GM18858 (cell line): Measurements from ENCODE around the gene SCGB1A1.

ENCODE experiments used
- ATAC-seq: cut with Tn5 transposase; IDR thresholded peaks from one replicate; pipeline ENCODE4 v1.9.1; 2021; ENCODE audit not compliant: unreplicated experiment

Gene SCGB1A1

GRCh38 chr11:62420882-62421281, 2.0 kb downstream of the SCGB1A1 start:
- ATAC-seq, result no peak

GRCh38 chr11:62421996-62422395, 3.2 kb downstream of the SCGB1A1 start:
- no peak for ATAC-seq

GRCh38 chr11:62423012-62423411, 4.2 kb downstream of the SCGB1A1 start:
- no peak for ATAC-seq

GRCh38 chr11:62427630-62428233, 8.9 kb downstream of the SCGB1A1 start:
- ATAC-seq, result no peak

GRCh38 chr11:62428871-62429560, 10.2 kb downstream of the SCGB1A1 start:
- ATAC-seq, result no peak

GRCh38 chr11:62430425-62430824, 11.6 kb downstream of the SCGB1A1 start:
- ATAC-seq, result no peak

GRCh38 chr11:62431171-62431901, 12.5 kb downstream of the SCGB1A1 start:
- no peak for ATAC-seq

GRCh38 chr11:62432695-62433094, 13.9 kb downstream of the SCGB1A1 start:
- no peak for ATAC-seq

- no peak for ATAC-seq
Measured at GRCh38 chr11:62433141-62433903, 14.5 kb downstream of the SCGB1A1 start.

- ATAC-seq, result no peak
Measured at GRCh38 chr11:62433904-62434276, 15.1 kb downstream of the SCGB1A1 start.

- ATAC-seq, result no peak
Measured at GRCh38 chr11:62435846-62436660, 17.2 kb downstream of the SCGB1A1 start.

GRCh38 chr11:62437616-62438015, 18.8 kb downstream of the SCGB1A1 start:
- no peak for ATAC-seq

GRCh38 chr11:62438641-62439040, 19.8 kb downstream of the SCGB1A1 start:
- ATAC-seq, result no peak

- no peak for ATAC-seq
Measured at GRCh38 chr11:62439785-62440602, 21.2 kb downstream of the SCGB1A1 start.

GRCh38 chr11:62443390-62444235, 24.8 kb downstream of the SCGB1A1 start:
- no peak for ATAC-seq

GRCh38 chr11:62444236-62444833, 25.5 kb downstream of the SCGB1A1 start:
- ATAC-seq, result no peak

GRCh38 chr11:62444835-62445234, 26.0 kb downstream of the SCGB1A1 start:
- ATAC-seq, result no peak

- no peak for ATAC-seq
Measured at GRCh38 chr11:62445314-62445740, 26.5 kb downstream of the SCGB1A1 start.
